Gastroesophageal sphincter (tissue), 3 donors: ENCODE results near the gene GRAMD4.

Experiments used
- CTCF ChIP-seq, 4 experiments: fragments of 200-600 bp in 2 of 4; fragments of 450-650 bp in 2 of 4; sonication (generic) in 1 of 4; IDR thresholded peaks; one replicate each; pipeline ENCODE4 v1.5.1; 2017 to 2019; ENCODE audit warnings: antibody characterized with exemption in 4 of 4, mild to moderate bottlenecking in 2 of 4, moderate library complexity in 2 of 4
- POLR2AphosphoS5 ChIP-seq: sonication (generic); formaldehyde crosslinking; IDR thresholded peaks from one replicate; pipeline ENCODE4 v1.6.1; 2017; ENCODE audit warnings: antibody characterized with exemption

- TF ChIP-seq CTCF (IDR thresholded peaks at IDR 0.05) (no peak), POLR2AphosphoS5 (no peak)
These were observed 106.8 kb downstream of the GRAMD4 start for GRCh38 chr22:46726986-46727317.
